Caco-2 (cell line): Measurements from ENCODE around the gene FMO1. TPM values are rescaled to one million over a fixed set of nuclear protein-coding genes. Genes with fewer than 3 reads are reported as not detected.
"Not testable (repeated sequence)": the region's sequence is repeated elsewhere in the genome, so short reads cannot be mapped to it uniquely, and the experiment has no call there.

Experiments used
- BruUV-seq: library from RNA; stranded (reverse); fragments of 400-500 nt; replicated peaks from 2 replicates; lab custom pipeline; 2021; lab: Mats Ljungman, UMichigan
- CTCF ChIA-PET: fragments of 300-600 bp; sonication (Branson Sonifier 250); formaldehyde crosslinking; loops from one replicate; lab custom pipeline; 2022; ENCODE audit warnings: antibody characterized with exemption; lab: Charles Lee
- POLR2A ChIA-PET: fragments of 300-600 bp; sonication (Branson Sonifier 250); formaldehyde crosslinking; loops from one replicate; lab custom pipeline; 2022; ENCODE audit warnings: antibody characterized with exemption; lab: Charles Lee
- DNase-seq, 2 experiments: peaks; one replicate each; pipeline versions ENCODE4 v3.0.0 to v3.0.0-alpha.2; 2020 to 2022
- H3K27me3 ChIP-seq: replicated peaks from 2 replicates; pipeline ENCODE4 v1.6.0; 2011; ENCODE audit warnings: low read length; ENCODE audit not compliant: control insufficient read depth, insufficient read depth
- H3K36me3 ChIP-seq: 2 replicates; pipeline ENCODE4 v1.5.1; 2011; ENCODE audit warnings: low read length; ENCODE audit not compliant: control insufficient read depth, insufficient read depth
- H3K4me1 ChIP-seq: fragments of 250-450 bp; sonication (Bioruptor Pico); 2 replicates; pipeline ENCODE4 v1.5.1; 2020; ENCODE audit warnings: mild to moderate bottlenecking
- H3K4me3 ChIP-seq: 2 replicates; pipeline ENCODE4 v1.5.1; 2011; ENCODE audit warnings: low read depth, mild to moderate bottlenecking, control low read depth, low read length
- H3K9me3 ChIP-seq: fragments of 250-450 bp; sonication (Bioruptor Pico); 2 replicates; pipeline ENCODE4 v1.5.1; 2020; ENCODE audit warnings: mild to moderate bottlenecking, moderate library complexity
- H3K27ac Mint-ChIP-seq: one replicate; pipeline ENCODE4 v1.8.0; 2022; ENCODE audit warnings: mixed read lengths; ENCODE audit not compliant: unreplicated experiment
- H3K27me3 Mint-ChIP-seq: one replicate; pipeline ENCODE4 v1.8.0; 2022; ENCODE audit warnings: mixed read lengths; ENCODE audit not compliant: insufficient read depth, unreplicated experiment
- H3K36me3 Mint-ChIP-seq: one replicate; pipeline ENCODE4 v1.8.0; 2022; ENCODE audit warnings: mild to moderate bottlenecking, mixed read lengths; ENCODE audit not compliant: insufficient read depth, unreplicated experiment
- H3K4me1 Mint-ChIP-seq: one replicate; pipeline ENCODE4 v1.8.0; 2022; ENCODE audit warnings: low read depth, mixed read lengths; ENCODE audit not compliant: unreplicated experiment
- H3K4me3 Mint-ChIP-seq: one replicate; pipeline ENCODE4 v1.8.0; 2022; ENCODE audit warnings: mild to moderate bottlenecking, moderate library complexity, mixed read lengths; ENCODE audit not compliant: unreplicated experiment
- H3K9me3 Mint-ChIP-seq: one replicate; pipeline ENCODE4 v1.8.0; 2022; ENCODE audit warnings: mixed read lengths; ENCODE audit not compliant: unreplicated experiment
- intact Hi-C: fragments of 100-400 bp; cut with micrococcal nuclease; formaldehyde crosslinking; loops from one replicate; pipeline ENCODE4 v1.10.0; 2022; ENCODE audit not compliant: unreplicated experiment
- total RNA-seq: library from RNA; stranded (reverse); gene quantifications from 2 replicates; pipeline ENCODE4 v1.2.3, GENCODE V29; 2022
- TF ChIP-seq, protein P1 (sequence below), 2 experiments: fragments of 200-600 bp in 1 of 2; IDR thresholded peaks; 1 replicate in 1 of 2; 2 replicates in 1 of 2; pipeline versions ENCODE4 v1.5.1 to v1.8.0; 2011 to 2022; ENCODE audit warnings: antibody characterized with exemption in 1 of 2, control low read depth in 1 of 2, inconsistent platforms in 1 of 2, low read depth in 1 of 2, low read length in 1 of 2, mild to moderate bottlenecking in 1 of 2, moderate library complexity in 1 of 2; ENCODE audit not compliant: insufficient read depth in 1 of 2, severe bottlenecking in 1 of 2, unreplicated experiment in 1 of 2

FMO1 gene
- total RNA-seq, 1 experiment from 2014 or later, result not detected

DNA sequence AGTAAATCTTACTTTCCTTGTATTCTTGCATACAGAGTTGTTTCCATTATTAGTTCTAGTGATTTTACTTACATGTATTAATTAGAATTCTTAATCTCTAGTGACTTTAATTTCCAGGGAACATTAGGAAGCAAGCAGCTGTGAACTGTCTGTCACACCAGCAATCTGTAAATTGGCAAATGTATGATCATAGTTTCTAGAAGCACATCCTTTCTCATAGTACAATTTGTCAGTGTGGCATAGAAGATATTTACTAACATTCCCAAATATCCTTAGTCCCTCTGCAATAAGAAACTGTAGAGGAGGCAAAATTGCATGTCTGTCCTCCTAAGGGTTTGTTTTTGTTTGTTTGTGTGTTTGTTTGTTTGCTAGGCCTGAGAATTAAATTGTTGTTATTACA is 17.0 kb upstream of the FMO1 start:
- TF ChIP-seq, protein P1, sequence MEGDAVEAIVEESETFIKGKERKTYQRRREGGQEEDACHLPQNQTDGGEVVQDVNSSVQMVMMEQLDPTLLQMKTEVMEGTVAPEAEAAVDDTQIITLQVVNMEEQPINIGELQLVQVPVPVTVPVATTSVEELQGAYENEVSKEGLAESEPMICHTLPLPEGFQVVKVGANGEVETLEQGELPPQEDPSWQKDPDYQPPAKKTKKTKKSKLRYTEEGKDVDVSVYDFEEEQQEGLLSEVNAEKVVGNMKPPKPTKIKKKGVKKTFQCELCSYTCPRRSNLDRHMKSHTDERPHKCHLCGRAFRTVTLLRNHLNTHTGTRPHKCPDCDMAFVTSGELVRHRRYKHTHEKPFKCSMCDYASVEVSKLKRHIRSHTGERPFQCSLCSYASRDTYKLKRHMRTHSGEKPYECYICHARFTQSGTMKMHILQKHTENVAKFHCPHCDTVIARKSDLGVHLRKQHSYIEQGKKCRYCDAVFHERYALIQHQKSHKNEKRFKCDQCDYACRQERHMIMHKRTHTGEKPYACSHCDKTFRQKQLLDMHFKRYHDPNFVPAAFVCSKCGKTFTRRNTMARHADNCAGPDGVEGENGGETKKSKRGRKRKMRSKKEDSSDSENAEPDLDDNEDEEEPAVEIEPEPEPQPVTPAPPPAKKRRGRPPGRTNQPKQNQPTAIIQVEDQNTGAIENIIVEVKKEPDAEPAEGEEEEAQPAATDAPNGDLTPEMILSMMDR (IDR thresholded peaks at IDR 0.05; ENCODE audit: insufficient read depth in 1 of 2, low read depth in 1 of 2, low read length in 1 of 2, severe bottlenecking in 1 of 2, unreplicated experiment in 1 of 2), result no peak
- H3K4me1 ChIP-seq, result no peaks in the 10 kb centered on the region
- H3K9me3 ChIP-seq, result no peaks in the 10 kb centered on the region
- H3K4me3 ChIP-seq, result no peak overlapping the region
- no peaks in the 10 kb centered on the region for H3K36me3 ChIP-seq
- Mint-ChIP-seq H3K9me3 (peaks cover 7% of the 10 kb centered on the region), H3K4me1 (no peaks in the 10 kb centered on the region), H3K36me3 (no peaks in the 10 kb centered on the region), H3K27me3 (no peaks in the 10 kb centered on the region), H3K4me3 (no peak overlapping the region), H3K27ac (no peak overlapping the region)
- intact Hi-C loops, result no loop called here
- no TSS peak for BruUV-seq
- DNase-seq, result no peak
- CTCF ChIA-PET, result interaction anchor here (1.0 kb wide), 1 partner anchor 94 kb away, joined by 3 read pairs; no protein-coding TSS in a partner anchor
- no peaks in the 10 kb centered on the region for H3K27me3 ChIP-seq
- POLR2A ChIA-PET, result no interaction called here

DNA sequence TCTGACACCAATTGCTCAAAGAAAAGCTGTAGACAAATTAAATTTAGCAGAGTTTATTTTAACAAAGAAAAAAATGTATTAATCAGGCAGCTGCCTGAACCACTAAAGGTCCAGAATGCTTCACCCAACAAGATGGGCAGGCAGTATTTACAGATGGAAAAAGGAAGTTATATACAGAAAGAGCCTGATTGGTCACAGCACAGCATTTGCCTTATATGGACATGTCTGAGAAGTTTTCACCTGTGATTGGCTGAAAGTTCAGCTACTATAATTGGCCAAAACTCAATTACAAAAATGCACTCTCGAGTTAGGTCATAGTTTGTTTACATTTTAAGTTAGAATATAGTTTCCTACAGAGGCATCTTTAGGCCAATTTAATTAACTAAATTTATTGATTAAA is 15.1 kb upstream of the FMO1 start:
- no peaks in the 10 kb centered on the region for H3K27me3 Mint-ChIP-seq
- TF ChIP-seq, protein P1 (IDR thresholded peaks at IDR 0.05; ENCODE audit: insufficient read depth in 1 of 2, low read depth in 1 of 2, low read length in 1 of 2, severe bottlenecking in 1 of 2, unreplicated experiment in 1 of 2), result no peak

DNA sequence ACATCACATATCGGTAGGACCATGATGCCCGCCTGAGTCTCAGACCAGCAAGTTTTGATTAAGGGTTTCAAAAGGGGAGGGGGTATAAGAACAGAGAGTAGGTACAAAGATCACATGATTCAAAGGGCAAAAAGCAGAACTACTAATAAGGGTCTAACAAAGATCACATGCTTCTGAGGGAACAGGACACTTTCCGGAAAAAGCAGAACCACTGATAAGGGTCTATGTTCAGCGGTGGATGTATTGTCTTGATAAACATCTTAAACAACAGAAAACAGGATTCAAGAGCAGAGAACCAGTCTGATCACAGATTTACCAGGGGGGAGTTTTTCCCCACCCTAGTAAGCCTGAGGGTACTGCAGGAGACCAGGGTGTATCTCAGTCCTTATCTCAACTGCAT is 12.1 kb upstream of the FMO1 start:
- H3K27me3 ChIP-seq, H3K4me3 Mint-ChIP-seq, H3K36me3 Mint-ChIP-seq, CTCF ChIA-PET, H3K4me1 ChIP-seq, BruUV-seq, H3K36me3 ChIP-seq, DNase-seq, H3K4me1 Mint-ChIP-seq, POLR2A ChIA-PET, H3K4me3 ChIP-seq, H3K27me3 Mint-ChIP-seq, H3K27ac Mint-ChIP-seq, intact Hi-C loops: not testable (repeated sequence)
- peaks cover 10% of the 10 kb centered on the region; the same call in 1 of the 2 replicates for H3K9me3 ChIP-seq
- H3K9me3 Mint-ChIP-seq, result peaks cover 41% of the 10 kb centered on the region

More for the DNA sequence above, 15.1 kb upstream of the FMO1 start:
- H3K4me3 Mint-ChIP-seq, result no peak overlapping the region
- POLR2A ChIA-PET, result no interaction called here
- no peaks in the 10 kb centered on the region for H3K4me1 Mint-ChIP-seq
- Histone ChIP-seq H3K27me3 (no peaks in the 10 kb centered on the region), H3K9me3 (peaks cover 3% of the 10 kb centered on the region; the same call in 1 of the 2 replicates), H3K4me3 (no peak overlapping the region), H3K4me1 (no peaks in the 10 kb centered on the region), H3K36me3 (no peaks in the 10 kb centered on the region)
- no peaks in the 10 kb centered on the region for H3K36me3 Mint-ChIP-seq
- H3K9me3 Mint-ChIP-seq, result peaks cover 14% of the 10 kb centered on the region
- no peak overlapping the region for H3K27ac Mint-ChIP-seq
- intact Hi-C loops, result no loop called here
- CTCF ChIA-PET, result no interaction called here
- no peak for DNase-seq
- BruUV-seq, result no TSS peak
